NT2/D1 (cell line): ENCODE data around the gene TTC9C.

Source experiments
- YY1 ChIP-seq: IDR thresholded peaks from 2 replicates; pipeline ENCODE4 v1.6.1; 2011; ENCODE audit not compliant: insufficient read length, insufficient read depth
- ZNF274 ChIP-seq: IDR thresholded peaks from 2 replicates; pipeline ENCODE4 v1.6.1; 2011; ENCODE audit warnings: mild to moderate bottlenecking, low read depth, low read length

DNA sequence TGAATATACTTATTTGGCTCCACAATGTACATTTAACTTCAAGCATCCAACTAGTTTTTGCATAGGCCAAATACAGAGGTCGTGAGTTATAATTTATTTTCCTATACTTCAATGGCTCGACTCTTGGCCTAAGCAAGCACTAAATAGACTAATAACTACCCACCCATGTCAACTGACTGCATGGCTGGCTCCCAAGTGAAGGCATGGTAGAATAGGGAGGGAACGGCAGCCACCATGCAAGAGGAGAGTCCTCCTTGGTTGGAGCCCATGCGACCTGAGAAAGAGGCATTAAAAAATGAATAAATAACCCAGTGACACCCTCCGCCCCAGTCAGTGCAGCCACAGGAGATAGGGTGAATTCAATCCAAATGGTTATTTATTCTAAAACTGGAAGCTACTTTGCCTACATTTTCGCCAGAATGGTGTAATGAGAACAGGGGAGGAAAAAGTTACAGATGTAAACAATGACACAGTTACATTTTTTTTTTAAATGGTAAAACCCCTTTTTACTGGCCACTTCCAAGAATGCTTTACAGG lies 15.9 kb upstream of the TTC9C start:
- TF ChIP-seq YY1 (no peak), ZNF274 (no peak)
